ENCODE results near the gene HECTD4.
"Not testable (repeated sequence)": the region's sequence is repeated elsewhere in the genome, so short reads cannot be mapped to it uniquely, and the experiment has no call there.

The HECTD4 gene

GRCh38 chr12:112353393-112353792 lies 28.8 kb downstream of the HECTD4 start:
- no peak for DNase-seq (ENCODE audit: low spot score)

- no peak for DNase-seq (ENCODE audit: low spot score)
Measured at GRCh38 chr12:112352921-112353320, 29.3 kb downstream of the HECTD4 start.

- DNase-seq (ENCODE audit: low spot score): peak; percentile 54
Measured at GRCh38 chr12:112350593-112351592, 31.3 kb downstream of the HECTD4 start.

GRCh38 chr12:112349431-112349830 lies 32.8 kb downstream of the HECTD4 start:
- no peak for DNase-seq (ENCODE audit: low spot score)

- DNase-seq (ENCODE audit: low spot score): not testable (repeated sequence)
Measured at GRCh38 chr12:112348926-112349325, 33.3 kb downstream of the HECTD4 start.

GRCh38 chr12:112347581-112347982 lies 34.6 kb downstream of the HECTD4 start:
- peak; percentile 27 for DNase-seq (ENCODE audit: low spot score)

GRCh38 chr12:112346194-112346593 lies 36.0 kb downstream of the HECTD4 start:
- DNase-seq (ENCODE audit: low spot score): no peak

GRCh38 chr12:112344220-112344619 lies 38.0 kb downstream of the HECTD4 start:
- DNase-seq (ENCODE audit: low spot score): no peak

- no peak for DNase-seq (ENCODE audit: low spot score)
Measured at GRCh38 chr12:112342587-112342986, 39.6 kb downstream of the HECTD4 start.

- no peak for DNase-seq (ENCODE audit: low spot score)
Measured at GRCh38 chr12:112341046-112341825, 41.0 kb downstream of the HECTD4 start.

- DNase-seq (ENCODE audit: low spot score): no peak
Measured at GRCh38 chr12:112340230-112340629, 42.0 kb downstream of the HECTD4 start.

GRCh38 chr12:112334999-112335398 lies 47.2 kb downstream of the HECTD4 start:
- DNase-seq (ENCODE audit: low spot score): not testable (repeated sequence)

- no peak for DNase-seq (ENCODE audit: low spot score)
Measured at GRCh38 chr12:112333019-112333418, 49.2 kb downstream of the HECTD4 start.

- DNase-seq (ENCODE audit: low spot score): no peak
Measured at GRCh38 chr12:112331886-112332285, 50.3 kb downstream of the HECTD4 start.

GRCh38 chr12:112330706-112331105 lies 51.5 kb downstream of the HECTD4 start:
- DNase-seq (ENCODE audit: low spot score): no peak

- peak; percentile 18 for DNase-seq (ENCODE audit: low spot score)
Measured at GRCh38 chr12:112328456-112329124, 53.6 kb downstream of the HECTD4 start.

- DNase-seq (ENCODE audit: low spot score): no peak
Measured at GRCh38 chr12:112327209-112327938, 54.9 kb downstream of the HECTD4 start.

GRCh38 chr12:112325622-112326207 lies 56.5 kb downstream of the HECTD4 start:
- no peak for DNase-seq (ENCODE audit: low spot score)

GRCh38 chr12:112325157-112325556 lies 57.1 kb downstream of the HECTD4 start:
- DNase-seq (ENCODE audit: low spot score): no peak

- no peak for DNase-seq (ENCODE audit: low spot score)
Measured at GRCh38 chr12:112322882-112323547, 59.2 kb downstream of the HECTD4 start.

GRCh38 chr12:112322441-112322840 lies 59.8 kb downstream of the HECTD4 start:
- peak; percentile 14 for DNase-seq (ENCODE audit: low spot score)

Measured in GM03348 (cell line).